Subcutaneous adipose tissue (tissue), 4 donors: Measurements from ENCODE around the gene PLXNA4. TPM values are rescaled to one million over a fixed set of nuclear protein-coding genes. Genes with fewer than 3 reads are reported as not detected.

Experiments used
- total RNA-seq, 4 donors: library from RNA; depleted of rRNA; stranded (reverse); fragments of >200 nt; gene quantifications; one replicate each; pipeline ENCODE4 v1.1.0, GENCODE V29; 2016
- TF ChIP-seq, protein P1 (sequence below): fragments of 450-650 bp; IDR thresholded peaks from one replicate; pipeline ENCODE4 v1.5.1; 2016; ENCODE audit warnings: low read depth, mild to moderate bottlenecking, control low read depth, antibody characterized with exemption, moderate library complexity

The PLXNA4 gene
- total RNA-seq, 4 donors from 2014 or later, result 30.2 to 112 (median 54.6) TPM

DNA sequence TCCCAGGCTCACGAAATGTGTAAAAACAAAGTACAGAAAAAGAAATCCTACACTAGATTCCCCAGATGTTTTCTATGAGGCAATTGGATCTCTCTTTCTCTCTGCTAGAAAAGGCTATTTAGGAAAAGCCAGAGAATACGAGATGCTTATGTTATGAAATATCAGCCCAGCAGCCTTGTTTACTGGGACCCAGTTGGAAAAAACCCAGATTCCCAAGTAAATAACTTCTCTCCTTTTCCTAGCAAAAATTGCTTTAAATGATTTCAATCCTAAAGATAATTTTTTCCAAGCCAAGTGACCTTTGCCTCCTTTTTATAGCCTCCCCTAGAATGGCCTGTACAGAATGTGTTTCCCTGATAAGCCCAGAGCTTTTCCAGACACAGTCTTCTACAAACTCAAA lies 199.3 kb downstream of the PLXNA4 start:
- TF ChIP-seq, protein P1, sequence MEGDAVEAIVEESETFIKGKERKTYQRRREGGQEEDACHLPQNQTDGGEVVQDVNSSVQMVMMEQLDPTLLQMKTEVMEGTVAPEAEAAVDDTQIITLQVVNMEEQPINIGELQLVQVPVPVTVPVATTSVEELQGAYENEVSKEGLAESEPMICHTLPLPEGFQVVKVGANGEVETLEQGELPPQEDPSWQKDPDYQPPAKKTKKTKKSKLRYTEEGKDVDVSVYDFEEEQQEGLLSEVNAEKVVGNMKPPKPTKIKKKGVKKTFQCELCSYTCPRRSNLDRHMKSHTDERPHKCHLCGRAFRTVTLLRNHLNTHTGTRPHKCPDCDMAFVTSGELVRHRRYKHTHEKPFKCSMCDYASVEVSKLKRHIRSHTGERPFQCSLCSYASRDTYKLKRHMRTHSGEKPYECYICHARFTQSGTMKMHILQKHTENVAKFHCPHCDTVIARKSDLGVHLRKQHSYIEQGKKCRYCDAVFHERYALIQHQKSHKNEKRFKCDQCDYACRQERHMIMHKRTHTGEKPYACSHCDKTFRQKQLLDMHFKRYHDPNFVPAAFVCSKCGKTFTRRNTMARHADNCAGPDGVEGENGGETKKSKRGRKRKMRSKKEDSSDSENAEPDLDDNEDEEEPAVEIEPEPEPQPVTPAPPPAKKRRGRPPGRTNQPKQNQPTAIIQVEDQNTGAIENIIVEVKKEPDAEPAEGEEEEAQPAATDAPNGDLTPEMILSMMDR, result no peak

DNA sequence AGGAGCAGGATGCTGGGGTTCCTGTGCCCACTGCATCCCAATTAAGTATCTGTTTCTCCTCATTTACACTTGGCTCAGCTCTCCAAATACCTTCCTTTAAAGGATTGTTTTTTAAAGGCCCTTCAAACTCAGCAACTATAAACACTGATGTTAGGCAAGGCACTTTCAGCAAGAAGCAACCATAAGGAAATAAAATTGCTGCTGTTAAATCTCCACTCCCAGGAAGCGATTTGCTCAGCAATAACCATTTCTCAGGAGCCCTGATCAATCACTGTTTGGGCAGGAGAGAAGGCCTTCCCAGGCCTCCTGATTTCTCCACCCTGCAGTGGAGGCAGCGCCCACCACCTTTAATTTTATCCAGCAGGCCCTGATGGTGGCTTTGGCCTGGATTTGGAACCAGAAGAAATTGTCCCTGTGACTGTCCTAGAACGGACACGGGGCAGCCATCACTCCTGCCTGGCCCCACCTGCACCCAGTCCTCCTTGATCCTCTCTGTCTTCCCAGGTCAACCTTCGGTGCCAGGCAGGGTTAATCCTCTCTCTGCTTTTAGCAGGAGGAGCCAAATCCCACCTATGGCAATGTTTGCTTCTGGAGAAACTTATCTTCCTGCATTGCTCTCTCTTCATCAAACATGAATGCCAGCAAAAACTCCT lies 199.8 kb downstream of the PLXNA4 start:
- TF ChIP-seq, protein P1, result no peak

DNA sequence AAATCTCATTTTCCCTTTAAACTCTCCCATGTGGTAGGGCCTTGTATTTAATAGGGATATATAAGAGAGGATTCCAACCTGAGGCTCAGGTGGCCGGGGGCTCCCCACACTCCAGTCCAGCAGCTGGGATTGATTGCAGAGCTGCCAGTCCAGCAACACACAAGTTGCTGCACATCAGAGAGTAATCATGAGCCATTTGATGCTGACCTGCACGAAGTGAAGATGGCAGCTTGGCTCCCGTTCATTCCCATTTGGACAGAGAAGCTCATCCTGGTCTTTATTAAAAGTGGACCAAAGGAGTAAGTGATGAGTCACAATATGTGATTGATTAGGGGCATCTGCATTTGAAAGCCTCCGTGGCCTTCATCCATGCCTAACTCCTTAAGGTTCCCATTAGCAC lies 202.4 kb downstream of the PLXNA4 start:
- TF ChIP-seq, protein P1, result no peak

DNA sequence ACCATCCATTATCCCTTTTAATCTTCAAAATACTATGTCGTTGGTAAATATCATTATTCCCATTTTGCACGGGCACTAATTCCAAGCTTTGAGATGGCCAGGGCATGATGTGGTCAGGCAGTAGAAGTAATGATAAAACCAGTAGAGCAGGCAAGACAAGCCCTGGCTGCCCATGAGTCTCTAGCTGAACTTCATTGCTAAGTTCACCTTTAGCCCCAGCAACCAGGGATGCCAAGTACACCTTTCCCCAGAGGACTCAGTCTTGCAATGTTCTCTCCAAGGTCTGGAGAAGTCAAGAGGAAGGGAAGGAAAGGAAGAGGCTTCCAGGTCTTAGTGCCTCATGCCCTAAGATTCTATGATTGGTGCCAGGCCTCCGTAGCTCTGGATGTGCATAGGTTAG lies 203.2 kb downstream of the PLXNA4 start:
- TF ChIP-seq, protein P1, result no peak

DNA sequence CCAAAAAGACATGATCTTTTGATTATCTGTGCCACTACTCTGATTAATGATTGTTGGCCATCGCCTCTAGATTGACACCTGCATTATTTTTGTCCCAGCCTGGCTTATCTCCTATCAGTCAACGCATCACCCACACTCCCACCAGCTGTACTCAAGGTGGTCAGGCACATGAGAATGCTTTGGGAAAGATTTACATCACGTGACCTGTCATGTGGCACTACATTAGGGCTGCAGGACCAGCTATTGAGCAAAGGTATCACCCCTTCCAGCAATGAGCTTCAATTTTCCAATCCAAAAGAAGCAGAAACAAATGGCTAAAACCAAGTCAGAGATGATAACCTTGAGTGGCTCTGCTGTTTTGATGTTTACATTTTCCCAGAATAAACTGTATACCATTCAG lies 204.3 kb downstream of the PLXNA4 start:
- TF ChIP-seq, protein P1, result no peak

DNA sequence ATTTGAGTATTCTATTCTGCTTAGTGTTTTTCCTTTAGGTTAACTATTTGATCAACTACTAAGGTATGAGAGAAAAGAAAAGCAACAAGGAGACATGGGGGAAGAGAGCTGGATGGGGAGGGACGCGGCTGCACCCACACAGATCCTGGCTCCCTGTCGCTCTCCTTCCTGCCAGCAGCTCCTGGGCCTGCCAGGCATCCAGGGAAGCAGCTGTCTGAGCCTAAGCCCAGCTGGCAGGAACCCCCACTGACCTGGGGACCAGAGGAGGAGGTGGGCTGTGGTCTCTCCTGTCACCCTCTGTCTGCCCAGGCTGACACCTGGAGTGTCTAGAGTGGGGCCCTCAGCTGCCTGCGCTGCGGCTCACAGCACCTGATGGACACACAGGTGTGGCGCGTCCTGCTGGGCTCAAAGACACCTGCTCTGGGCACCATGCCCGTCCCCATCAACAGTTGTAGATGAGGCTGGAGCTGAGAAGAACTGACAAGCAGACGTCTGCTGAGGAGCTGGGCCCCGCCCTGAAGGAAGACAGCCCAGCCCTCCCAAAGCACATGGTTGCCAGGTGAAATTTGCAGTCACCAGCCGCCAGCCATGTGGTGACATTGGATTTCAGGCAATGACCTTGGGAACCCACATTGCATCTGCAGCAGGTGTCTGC lies 207.9 kb downstream of the PLXNA4 start:
- TF ChIP-seq, protein P1, result no peak

DNA sequence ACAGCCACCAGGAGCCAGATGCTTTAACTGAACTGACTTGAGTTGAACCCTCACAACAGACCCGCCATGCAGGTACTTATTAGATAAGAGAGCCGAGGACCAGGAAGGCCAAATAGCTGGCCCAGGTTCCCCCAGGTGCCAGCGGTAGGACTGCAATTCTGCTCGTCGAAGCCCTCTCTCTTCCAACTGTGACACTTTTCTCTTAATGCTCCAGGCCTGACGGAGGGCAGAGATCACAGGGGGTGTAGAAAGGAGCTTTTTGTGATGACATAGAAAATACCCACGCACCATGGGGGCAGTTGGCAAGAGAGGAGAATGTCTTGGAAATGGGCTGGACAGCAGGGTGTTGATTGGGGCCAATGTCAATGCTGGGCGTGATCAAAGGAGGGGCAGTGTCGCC lies 208.5 kb downstream of the PLXNA4 start:
- TF ChIP-seq, protein P1, result no peak
